Suppressor macrophage (primary cell): Measurements from ENCODE around the gene LRBA.
"Not testable (repeated sequence)": the region's sequence is repeated elsewhere in the genome, so short reads cannot be mapped to it uniquely, and the experiment has no call there.

Experiments
- DNase-seq, 4 experiments: peaks; one replicate each; pipeline ENCODE4 v3.0.0-alpha.2; 2020 to 2022

The LRBA gene

DNA sequence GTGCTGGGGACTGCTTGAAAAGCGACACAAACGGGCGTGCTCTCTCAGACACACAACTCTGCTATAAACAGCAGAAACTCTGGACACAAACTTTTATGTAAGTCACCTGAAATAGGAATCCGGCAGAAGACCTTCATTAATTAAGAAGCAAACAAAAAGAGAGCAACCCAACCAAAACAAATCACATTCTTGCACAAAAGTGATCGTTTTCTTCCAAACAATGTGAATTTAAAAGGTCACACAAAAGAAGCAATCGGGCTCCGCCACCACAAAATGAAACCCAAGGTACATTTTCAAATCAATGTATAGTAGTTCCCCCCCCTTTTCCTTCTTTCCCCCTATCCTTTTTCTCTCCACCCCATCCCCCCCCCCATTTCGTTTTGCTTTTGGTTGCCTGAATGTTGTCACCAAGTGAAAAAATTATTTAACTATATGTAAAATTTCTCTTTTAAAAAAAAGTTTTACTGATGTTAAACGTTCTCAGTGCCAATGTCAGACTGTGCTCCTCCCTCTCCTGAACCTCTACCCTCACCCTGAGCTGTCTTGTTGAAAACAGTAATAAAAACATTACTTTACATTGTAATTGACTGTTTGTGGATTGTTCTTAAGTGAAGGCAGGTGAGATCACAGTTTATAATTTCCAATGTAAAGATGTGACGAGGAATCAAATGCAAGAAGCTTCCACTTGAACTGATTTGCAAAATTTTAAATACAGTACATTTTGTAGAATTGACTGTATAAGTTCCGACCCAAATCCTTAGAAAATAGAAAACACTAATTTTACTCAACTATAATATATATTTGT lies 430.8 kb downstream of the LRBA start:
- no peak for DNase-seq

DNA sequence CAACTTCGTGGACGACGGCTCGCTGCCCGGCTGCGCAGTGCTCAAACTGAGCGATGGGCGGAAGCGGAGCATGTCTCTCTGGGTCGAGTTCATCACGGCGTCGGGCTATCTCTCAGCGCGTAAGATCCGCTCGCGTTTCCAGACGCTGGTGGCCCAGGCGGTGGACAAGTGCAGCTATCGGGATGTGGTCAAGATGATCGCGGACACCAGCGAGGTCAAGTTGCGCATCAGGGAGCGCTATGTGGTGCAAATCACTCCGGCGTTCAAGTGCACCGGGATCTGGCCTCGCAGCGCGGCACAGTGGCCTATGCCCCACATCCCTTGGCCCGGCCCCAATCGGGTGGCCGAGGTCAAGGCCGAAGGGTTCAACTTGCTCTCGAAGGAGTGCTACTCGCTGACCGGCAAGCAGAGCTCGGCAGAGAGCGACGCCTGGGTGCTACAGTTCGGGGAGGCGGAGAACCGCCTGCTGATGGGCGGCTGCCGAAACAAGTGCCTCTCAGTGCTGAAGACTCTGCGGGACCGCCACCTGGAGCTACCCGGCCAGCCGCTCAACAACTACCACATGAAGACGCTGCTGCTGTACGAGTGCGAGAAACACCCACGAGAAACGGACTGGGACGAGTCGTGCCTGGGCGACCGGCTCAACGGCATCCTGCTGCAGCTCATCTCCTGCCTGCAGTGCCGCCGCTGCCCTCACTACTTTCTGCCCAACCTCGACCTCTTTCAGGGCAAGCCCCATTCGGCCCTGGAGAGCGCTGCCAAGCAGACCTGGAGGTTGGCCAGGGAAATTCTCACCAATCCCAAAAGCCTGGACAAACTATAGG lies 431.6 kb downstream of the LRBA start:
- DNase-seq = no peak

- DNase-seq = no peak
Observed at GRCh38 chr4:150582873-150583286, 432.2 kb downstream of the LRBA start.

GRCh38 chr4:150582146-150582872 lies 432.8 kb downstream of the LRBA start, which contains the start of gene MAB21L2:
Gene MAB21L2 (plus strand): TSS chr4:150582151. CDS start chr4:150583030, 879 bp downstream.
- no peak for DNase-seq

GRCh38 chr4:150581641-150582051 lies 433.4 kb downstream of the LRBA start:
- no peak for DNase-seq

GRCh38 chr4:150581056-150581605 lies 434.0 kb downstream of the LRBA start:
- no peak for DNase-seq

DNA sequence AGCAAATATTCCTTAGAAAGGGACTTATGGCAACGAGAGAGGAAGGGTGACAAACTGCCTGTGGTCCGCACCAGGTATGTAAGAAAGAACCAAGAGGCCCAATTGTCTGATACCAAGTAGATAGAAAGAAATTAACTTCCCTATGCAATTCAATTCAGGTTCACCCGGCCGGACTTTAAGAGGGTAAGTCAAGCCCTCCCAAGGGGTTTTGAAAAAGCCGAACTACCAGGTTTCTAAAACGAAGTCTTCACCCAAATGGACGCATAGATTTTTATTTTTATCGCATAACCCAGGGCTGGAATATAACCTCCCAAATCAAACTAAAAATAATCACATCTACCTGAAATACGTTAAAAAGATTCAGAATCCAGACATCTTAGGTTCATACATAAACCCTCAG lies 434.8 kb downstream of the LRBA start:
- DNase-seq = no peak

DNA sequence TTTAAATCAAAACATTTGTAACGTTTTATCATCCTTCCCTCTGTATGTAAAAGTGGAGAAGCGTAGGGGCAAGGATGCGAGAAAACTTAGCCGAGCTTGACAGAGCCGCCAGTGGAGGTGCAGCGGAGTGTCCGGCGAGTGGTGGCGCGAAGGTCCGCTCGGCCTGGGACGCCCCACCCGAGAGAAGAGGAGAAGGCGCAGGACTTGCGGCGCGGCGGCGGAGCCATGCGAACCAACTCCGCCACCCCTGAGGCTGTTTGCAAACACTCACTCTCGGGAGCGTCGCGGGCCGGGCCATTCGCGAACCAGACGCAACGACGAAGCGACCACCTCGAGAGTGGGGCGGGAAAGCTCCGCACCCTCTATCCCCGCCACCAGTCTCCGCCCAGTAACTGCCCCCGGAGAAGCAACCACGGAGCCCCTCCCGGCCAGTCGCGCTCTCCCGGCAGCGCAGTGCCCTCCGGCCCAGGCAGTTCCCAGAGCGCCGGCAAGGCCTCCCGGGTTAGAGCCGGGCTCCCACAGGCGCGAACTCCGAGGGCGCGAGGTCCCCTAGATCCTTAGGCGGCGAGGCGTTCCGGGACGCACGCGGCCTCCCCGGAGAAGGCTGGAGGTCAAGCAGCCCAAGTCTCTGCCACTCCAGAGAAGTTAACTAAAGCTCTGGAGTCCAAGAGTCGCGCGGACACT lies 435.4 kb downstream of the LRBA start:
- DNase-seq = no peak

GRCh38 chr4:150578745-150579501 lies 436.2 kb downstream of the LRBA start:
- no peak for DNase-seq

DNA sequence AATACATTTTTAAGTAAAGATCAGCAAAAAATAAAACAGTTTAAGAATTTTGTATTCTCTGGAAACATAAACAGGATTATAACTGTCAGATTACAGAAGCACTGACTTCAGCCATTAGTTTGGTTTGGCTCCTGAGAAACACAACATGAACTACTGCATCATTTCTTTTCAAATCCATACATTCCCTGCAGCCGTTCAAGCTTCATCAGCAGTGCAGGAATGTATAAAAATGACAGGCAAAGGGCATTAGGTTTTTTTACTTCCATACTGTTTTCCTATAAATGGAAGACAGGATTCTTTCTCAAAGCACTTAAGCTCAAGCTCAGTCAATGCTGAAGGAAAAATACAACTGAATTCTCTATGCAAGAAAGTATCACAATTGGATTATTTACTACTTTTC lies 437.3 kb downstream of the LRBA start:
- no peak for DNase-seq

DNA sequence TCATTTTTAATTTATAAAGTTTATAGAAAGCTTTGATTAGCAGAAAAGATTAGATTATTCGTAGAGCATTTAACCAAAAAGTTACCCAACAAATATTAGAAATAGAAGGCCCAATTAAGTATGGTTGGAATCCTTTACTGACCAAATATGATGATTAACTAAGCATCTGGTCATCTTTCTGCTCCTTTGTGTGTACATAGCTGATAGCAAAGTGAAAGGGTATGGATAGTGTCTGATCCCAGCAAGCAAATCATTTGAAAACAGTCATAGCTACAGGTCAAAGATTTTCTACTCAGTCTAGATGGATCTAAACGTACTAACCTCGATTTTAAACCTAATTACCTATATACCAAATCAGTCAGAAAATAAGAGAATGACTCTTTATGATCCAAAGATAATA lies 440.4 kb downstream of the LRBA start:
- DNase-seq = no peak

GRCh38 chr4:150573534-150573933 lies 441.6 kb downstream of the LRBA start:
- peak in 2 of 4 experiments; percentile 9 for DNase-seq

GRCh38 chr4:150572704-150573504 lies 442.2 kb downstream of the LRBA start:
- DNase-seq = no peak

DNA sequence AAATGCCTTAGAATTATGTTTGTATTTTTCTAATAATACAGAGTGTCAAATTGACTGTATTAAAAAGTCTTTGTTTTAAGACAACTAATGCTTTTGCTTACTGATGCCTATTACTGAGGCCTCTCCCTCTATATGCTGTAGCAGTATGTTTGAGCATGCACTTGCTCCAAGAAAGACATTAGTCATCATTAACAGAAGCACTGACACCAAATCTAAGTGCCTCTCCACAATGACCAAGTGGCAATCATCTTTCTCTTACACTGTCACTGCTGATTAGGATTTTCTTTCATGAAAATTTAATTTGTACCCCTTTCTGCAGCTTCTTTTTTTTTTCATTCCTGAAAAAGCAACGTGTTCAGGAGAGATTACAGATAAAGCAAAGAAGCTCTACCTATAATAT lies 444.2 kb downstream of the LRBA start:
- DNase-seq = no peak

GRCh38 chr4:150569998-150570535 lies 445.0 kb downstream of the LRBA start:
- DNase-seq = no peak

DNA sequence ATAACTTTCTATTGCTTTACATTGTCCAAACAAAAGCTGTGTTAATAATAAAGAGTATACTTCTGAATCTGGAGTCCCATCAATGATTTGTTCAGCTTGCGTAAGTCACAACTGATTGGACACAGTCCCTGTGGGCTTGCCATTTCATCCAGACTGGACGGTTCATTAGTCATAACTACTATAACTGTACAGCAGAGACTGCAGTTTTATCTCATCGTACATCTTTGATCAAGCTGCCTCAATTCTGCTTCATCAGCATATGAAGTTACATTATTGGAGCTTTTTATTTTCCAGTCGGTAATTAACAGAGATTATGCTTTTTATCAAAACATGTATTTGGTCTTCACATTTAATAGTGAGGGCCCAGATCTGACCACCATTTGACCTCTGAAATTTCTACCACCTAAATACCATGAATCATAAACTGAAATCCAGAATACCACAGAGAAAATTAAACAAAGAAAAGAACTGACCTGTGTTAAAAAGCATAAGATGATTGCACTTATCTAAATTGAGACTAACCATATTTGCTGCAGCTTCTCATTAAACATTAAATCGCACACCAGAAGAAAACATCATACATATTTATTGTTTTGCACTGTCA lies 445.6 kb downstream of the LRBA start:
- DNase-seq = no peak

- no peak for DNase-seq
Observed at GRCh38 chr4:150567070-150567469, 448.0 kb downstream of the LRBA start.

DNA sequence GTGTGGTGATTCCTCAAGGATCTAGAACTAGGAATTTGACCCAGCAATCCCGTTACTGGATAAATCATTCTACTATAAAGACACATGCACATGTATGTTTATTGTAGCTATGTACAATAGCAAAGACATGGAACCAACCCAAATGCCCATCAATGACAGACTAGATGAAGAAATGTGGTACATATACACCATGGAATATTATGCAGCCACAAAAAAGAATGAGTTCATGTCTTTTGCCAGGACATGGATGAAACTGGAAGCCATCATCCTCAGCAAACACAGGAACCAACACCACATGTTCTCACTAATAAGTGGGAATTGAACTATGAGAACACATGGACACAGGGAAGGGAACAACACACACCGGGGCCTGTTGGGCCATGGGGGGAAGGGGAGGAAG lies 450.1 kb downstream of the LRBA start:
- not testable (repeated sequence) for DNase-seq

- DNase-seq = no peak
Observed at GRCh38 chr4:150562751-150563150, 452.3 kb downstream of the LRBA start.

DNA sequence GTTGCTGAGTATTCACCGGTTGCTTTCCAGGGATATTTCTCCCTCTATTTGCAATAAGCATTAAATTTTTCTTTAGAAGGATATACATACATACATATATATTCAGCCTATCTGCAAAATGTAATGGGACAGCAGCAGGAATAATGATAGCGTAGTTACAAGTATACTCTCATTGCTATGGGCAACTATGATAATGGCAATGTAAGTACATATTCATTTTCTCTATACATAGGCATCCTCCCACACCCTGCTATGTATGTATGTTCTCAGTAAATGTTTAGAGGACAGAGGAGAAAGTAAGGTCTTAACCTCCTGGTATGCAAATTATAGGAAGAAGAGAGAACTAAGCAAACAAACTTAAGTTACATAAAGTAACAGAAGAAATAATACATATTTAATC lies 452.8 kb downstream of the LRBA start:
- no peak for DNase-seq
